GM12801 (cell line): ENCODE measurements around the gene RIC1.

Source experiments
- TF ChIP-seq, protein P1 (sequence below): IDR thresholded peaks from one replicate; pipeline ENCODE4 v1.5.1; 2011; ENCODE audit warnings: control low read depth; ENCODE audit not compliant: insufficient read length; ENCODE audit errors: extremely low read depth

Gene RIC1

DNA sequence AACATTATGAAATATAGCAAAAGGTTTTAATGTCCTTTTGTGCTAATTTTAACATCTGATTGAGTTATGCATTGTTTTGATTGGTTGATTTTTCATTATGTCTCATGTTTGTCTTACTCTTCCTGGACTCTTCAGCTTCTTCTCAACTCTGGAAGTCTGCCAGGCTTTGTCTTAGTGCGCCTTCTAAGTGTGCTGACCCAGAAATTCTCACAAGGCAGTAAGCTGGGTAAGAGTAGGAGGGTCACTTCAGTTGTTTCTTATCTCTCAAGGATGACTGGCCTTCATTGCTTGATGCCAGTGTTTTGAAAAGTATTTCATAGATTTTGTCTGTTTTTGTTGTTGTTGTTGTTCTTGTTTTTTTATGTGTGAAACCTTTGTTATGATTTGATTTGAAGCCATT lies 59.2 kb downstream of the RIC1 start:
- TF ChIP-seq, protein P1, sequence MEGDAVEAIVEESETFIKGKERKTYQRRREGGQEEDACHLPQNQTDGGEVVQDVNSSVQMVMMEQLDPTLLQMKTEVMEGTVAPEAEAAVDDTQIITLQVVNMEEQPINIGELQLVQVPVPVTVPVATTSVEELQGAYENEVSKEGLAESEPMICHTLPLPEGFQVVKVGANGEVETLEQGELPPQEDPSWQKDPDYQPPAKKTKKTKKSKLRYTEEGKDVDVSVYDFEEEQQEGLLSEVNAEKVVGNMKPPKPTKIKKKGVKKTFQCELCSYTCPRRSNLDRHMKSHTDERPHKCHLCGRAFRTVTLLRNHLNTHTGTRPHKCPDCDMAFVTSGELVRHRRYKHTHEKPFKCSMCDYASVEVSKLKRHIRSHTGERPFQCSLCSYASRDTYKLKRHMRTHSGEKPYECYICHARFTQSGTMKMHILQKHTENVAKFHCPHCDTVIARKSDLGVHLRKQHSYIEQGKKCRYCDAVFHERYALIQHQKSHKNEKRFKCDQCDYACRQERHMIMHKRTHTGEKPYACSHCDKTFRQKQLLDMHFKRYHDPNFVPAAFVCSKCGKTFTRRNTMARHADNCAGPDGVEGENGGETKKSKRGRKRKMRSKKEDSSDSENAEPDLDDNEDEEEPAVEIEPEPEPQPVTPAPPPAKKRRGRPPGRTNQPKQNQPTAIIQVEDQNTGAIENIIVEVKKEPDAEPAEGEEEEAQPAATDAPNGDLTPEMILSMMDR = no peak

DNA sequence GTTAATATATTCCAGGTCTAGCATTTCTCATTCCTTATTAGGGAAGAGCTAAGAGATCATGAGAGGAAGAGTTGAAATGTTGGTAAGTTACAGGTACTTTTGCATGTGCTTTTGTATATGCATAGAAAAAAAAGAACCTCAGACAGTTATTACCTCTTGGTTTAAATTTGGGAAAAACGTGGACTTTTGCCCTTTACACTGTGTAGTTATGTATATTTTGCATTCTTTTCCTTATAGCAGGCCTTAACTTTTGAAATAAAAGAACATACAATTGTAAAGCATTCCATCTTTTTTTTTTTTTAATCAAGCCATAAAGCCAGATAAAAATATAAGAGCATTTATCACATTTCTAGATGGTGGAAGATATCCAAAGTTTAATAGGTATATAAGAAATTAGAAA lies 61.4 kb downstream of the RIC1 start:
- TF ChIP-seq, protein P1 = no peak

DNA sequence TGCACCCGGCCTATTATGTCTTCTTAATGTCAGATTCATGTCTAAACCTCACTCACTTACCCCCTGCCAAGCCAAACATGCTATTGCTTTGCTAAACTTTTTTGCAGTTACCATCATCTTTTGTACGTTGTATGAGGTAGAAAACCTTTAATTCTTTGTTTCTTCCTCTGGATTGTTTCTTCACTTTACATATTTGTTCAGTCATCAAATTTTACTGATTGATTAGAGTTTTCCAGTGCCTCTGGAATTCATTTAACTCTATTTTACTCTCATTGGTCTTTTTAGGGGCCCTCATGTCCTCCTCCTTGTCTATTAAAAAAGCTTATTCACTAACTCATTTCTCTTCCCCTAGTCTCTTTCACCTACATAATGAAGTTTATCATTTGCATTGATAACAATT lies 67.0 kb downstream of the RIC1 start:
- TF ChIP-seq, protein P1 = no peak

DNA sequence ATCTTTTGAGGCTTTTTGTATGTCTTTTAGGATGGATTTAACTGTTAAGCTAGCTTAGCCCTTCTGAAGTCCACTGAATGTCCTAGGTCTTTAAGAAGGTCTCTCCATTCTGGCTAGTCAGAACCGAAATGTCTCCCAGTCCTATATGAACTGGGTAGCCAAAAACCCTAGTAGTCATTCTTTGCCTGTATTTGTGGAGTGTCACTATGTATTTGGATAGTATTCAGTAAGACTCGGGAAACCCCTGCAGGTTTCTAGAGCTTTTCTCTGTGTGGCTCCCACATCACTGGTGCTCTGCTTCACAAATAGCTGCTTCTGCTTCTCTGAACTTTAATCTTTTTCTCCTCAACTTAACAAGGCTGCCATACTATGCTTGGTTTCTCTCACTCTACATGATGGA lies 68.0 kb downstream of the RIC1 start:
- TF ChIP-seq, protein P1 = no peak

DNA sequence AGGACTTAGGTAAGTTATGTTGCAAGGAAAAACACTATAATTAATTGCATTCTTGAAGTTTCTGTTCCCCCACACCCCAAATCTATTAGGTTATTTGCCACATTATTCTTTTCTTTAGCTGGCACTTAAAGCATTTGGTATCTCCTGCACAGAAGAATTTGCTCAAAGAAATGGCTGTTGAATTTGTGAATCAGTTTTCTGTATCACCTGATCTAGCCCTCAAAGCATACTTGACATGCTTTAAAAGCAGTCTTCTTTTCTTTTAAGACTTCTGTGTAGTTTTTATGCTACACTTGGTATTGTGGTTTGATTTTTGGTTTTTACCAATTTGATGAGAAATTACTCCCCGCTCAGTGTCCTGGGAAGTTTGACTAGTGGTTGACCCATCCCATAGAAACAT lies 69.1 kb downstream of the RIC1 start:
- TF ChIP-seq, protein P1 = no peak

DNA sequence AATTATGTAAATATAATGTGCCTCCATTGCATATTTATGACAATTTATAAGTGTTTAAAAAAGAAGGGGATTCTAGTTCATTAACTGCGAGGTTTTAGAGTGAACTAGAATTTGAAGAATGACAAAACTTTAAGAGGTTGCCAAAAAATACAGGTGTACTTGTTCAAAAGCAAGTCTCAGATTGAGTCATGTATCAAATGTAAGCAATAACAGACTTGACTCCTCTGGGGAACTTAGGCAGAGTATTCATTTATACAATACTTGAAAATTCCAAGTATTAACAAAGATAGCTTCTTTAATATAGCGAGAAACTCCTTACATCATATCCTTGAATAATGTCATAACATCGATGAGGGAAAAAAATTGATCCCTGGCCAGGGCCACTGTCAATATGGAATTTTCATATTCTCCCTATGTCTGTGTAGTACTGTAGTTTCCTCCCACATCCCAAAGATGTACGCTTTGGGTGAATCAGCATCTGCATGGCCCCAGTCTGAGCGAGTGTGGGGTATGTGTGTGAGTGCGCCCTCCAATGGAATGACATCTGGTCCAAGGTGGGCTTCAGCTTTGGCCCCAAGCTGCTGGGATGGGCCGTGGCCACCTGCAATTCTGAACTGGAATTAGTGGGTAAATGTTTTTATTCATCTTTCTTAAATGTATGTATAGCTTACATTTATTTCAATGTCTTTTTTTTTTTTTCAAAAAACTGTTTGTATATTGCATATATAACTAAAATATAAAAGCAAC lies 70.1 kb downstream of the RIC1 start:
- TF ChIP-seq, protein P1 = no peak

DNA sequence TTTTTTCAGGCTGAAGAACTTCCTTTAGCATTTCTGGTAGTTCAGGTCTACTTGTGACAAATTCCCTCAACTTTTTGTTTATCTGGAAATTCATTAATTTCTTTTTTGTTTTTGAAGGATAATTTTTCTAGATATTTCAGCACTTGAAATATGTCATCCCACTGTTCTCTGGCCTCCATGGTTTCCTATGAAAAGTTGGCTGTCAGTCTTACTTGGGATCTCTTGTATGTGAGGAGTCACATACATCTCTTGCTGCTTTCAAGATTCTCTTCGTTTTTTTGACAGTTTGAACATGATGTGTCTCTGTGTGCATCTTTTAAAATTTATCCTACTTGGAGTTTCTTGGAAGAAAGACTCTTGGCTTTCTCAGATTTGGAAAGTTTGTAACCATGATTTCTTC lies 79.5 kb downstream of the RIC1 start:
- TF ChIP-seq, protein P1 = no peak
